Daoy (cell line): ENCODE data around the gene FGF18. TPM values are rescaled to one million over a fixed set of nuclear protein-coding genes. Genes with fewer than 3 reads are reported as not detected.

ENCODE experiments used
- DNase-seq: peaks from one replicate; pipeline ENCODE4 v3.0.0-alpha.2; 2015; ENCODE audit warnings: low read depth
- total RNA-seq: library from RNA; depleted of rRNA; stranded (reverse); fragments of >200 nt; shearing (Covaris generic); gene quantifications from 2 replicates; pipeline ENCODE4 v1.2.3, GENCODE V29; 2014

Gene FGF18
- total RNA-seq, 1 experiment from 2014 or later = 0.29 TPM

- no peak for DNase-seq
Observed at GRCh38 chr5:171422902-171423663, 3.6 kb downstream of the FGF18 start.

- DNase-seq = no peak
Observed at GRCh38 chr5:171424726-171425125, 5.3 kb downstream of the FGF18 start.

GRCh38 chr5:171425596-171426244 lies 6.3 kb downstream of the FGF18 start:
- DNase-seq = no peak

GRCh38 chr5:171426266-171426665 lies 6.8 kb downstream of the FGF18 start:
- no peak for DNase-seq

- no peak for DNase-seq
Observed at GRCh38 chr5:171426680-171427079, 7.2 kb downstream of the FGF18 start.

- no peak for DNase-seq
Observed at GRCh38 chr5:171427318-171428167, 8.1 kb downstream of the FGF18 start.

- DNase-seq = no peak
Observed at GRCh38 chr5:171428168-171428696, 8.8 kb downstream of the FGF18 start.

GRCh38 chr5:171428809-171429542 lies 9.5 kb downstream of the FGF18 start:
- DNase-seq = no peak

- DNase-seq = no peak
Observed at GRCh38 chr5:171429543-171429910, 10.1 kb downstream of the FGF18 start.

GRCh38 chr5:171431251-171431777 lies 11.9 kb downstream of the FGF18 start:
- DNase-seq = no peak

GRCh38 chr5:171432076-171432475 lies 12.6 kb downstream of the FGF18 start:
- no peak for DNase-seq

GRCh38 chr5:171432583-171433351 lies 13.3 kb downstream of the FGF18 start:
- no peak for DNase-seq

- DNase-seq = no peak
Observed at GRCh38 chr5:171433352-171433698, 13.9 kb downstream of the FGF18 start.

GRCh38 chr5:171433982-171434676 lies 14.7 kb downstream of the FGF18 start:
- DNase-seq = no peak

GRCh38 chr5:171434874-171435273 lies 15.4 kb downstream of the FGF18 start:
- no peak for DNase-seq

GRCh38 chr5:171435908-171436307 lies 16.5 kb downstream of the FGF18 start:
- no peak for DNase-seq

- DNase-seq = no peak
Observed at GRCh38 chr5:171436804-171437285, 17.4 kb downstream of the FGF18 start.

- DNase-seq = no peak
Observed at GRCh38 chr5:171437286-171437821, 17.9 kb downstream of the FGF18 start.

- DNase-seq = no peak
Observed at GRCh38 chr5:171438738-171439137, 19.3 kb downstream of the FGF18 start.
